Smooth muscle cell (in vitro differentiated cells): ENCODE measurements around the gene BSN. TPM values are rescaled to one million over a fixed set of nuclear protein-coding genes. Genes with fewer than 3 reads are reported as not detected.

Source experiments
- DNase-seq: peaks from one replicate; lab custom pipeline; 2025; ENCODE audit not compliant: unreplicated experiment; lab: John Stamatoyannopoulos, UW
- H2AFZ ChIP-seq: fragments of 200-600 bp; sonication (generic); 2 replicates; pipeline ENCODE4 v1.6.0; 2016; ENCODE audit warnings: antibody characterized with exemption, low read depth, mild to moderate bottlenecking
- H3F3A ChIP-seq: fragments of 200-600 bp; sonication (generic); 2 replicates; pipeline ENCODE4 v1.6.0; 2017; ENCODE audit warnings: antibody characterized with exemption, low read depth
- H3K27ac ChIP-seq: fragments of 200-600 bp; sonication (generic); 2 replicates; pipeline ENCODE4 v1.5.1; 2016; ENCODE audit warnings: low read depth, mild to moderate bottlenecking
- H3K27me3 ChIP-seq: fragments of 200-600 bp; sonication (generic); 2 replicates; pipeline ENCODE4 v1.6.1; 2016; ENCODE audit warnings: low read depth, mild to moderate bottlenecking
- H3K36me3 ChIP-seq: fragments of 200-600 bp; sonication (generic); 2 replicates; pipeline ENCODE4 v1.5.1; 2016; ENCODE audit warnings: low read depth
- H3K4me1 ChIP-seq: fragments of 200-600 bp; sonication (generic); 2 replicates; pipeline ENCODE4 v1.5.1; 2016; ENCODE audit warnings: low read depth
- H3K4me2 ChIP-seq: fragments of 200-600 bp; sonication (generic); 2 replicates; pipeline ENCODE4 v1.6.0; 2016; ENCODE audit warnings: mild to moderate bottlenecking
- H3K4me3 ChIP-seq: fragments of 200-600 bp; sonication (generic); 2 replicates; pipeline ENCODE4 v1.5.1; 2016; ENCODE audit warnings: mild to moderate bottlenecking
- H3K79me2 ChIP-seq: fragments of 200-600 bp; sonication (generic); 2 replicates; pipeline ENCODE4 v1.6.0; 2016; ENCODE audit warnings: low read depth, mild to moderate bottlenecking
- H3K9ac ChIP-seq: fragments of 200-600 bp; sonication (generic); 2 replicates; pipeline ENCODE4 v1.6.0; 2016; ENCODE audit warnings: low read depth
- H3K9me3 ChIP-seq: fragments of 200-600 bp; sonication (generic); replicated peaks from 2 replicates; pipeline ENCODE4 v1.5.1; 2016; ENCODE audit warnings: low read depth
- H4K20me1 ChIP-seq: fragments of 200-600 bp; sonication (generic); 2 replicates; pipeline ENCODE4 v1.6.0; 2016; ENCODE audit warnings: low read depth
- CTCF ChIP-seq: fragments of 200-600 bp; sonication (generic); IDR thresholded peaks from 2 replicates; pipeline ENCODE4 v1.5.1; 2017; ENCODE audit warnings: borderline replicate concordance, mild to moderate bottlenecking, antibody characterized with exemption; ENCODE audit not compliant: insufficient read depth, poor library complexity, severe bottlenecking
- WGBS: methylation state at CpG from one replicate; pipeline ENCODE4 v1.1.7; 2016; ENCODE audit warnings: low lambda C conversion rate; 5-methylcytosine and 5-hydroxymethylcytosine counted together
- polyA plus RNA-seq: library from polyadenylated mRNA; unstranded; fragments of >200 nt; fragmentation: Nextera tagmentation; extraction: Ambion mirVana; gene quantifications from 2 replicates; pipeline ENCODE4 v1.2.1, GENCODE V29; 2016
- total RNA-seq: library from RNA; depleted of rRNA; stranded (reverse); fragments of >200 nt; gene quantifications from 2 replicates; pipeline ENCODE4 v1.2.3, GENCODE V29; 2014

BSN gene
- total and polyA plus RNA-seq, 2 experiments from 2014 or later: under 0.01 to 0.07 TPM

DNA sequence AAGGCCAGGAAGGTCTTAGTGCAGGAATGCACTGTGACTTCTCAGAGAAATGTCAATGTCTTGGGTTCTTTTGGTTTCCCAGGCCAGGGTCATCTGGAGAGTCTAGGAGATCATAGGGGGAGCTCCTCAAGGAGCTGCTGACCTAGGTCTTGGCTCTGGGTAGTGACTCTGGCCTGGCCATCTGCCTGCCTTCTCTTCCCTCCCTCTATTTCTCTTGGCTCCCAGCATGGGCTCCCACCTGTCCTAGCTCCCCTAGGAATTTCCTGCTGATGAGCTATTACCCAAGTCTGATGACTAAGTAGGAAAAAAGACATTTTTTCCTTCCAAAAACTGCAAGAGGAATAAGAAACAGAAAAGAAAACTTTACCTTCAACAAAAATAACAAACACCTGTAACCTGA is 57.4 kb downstream of the BSN start:
- Histone ChIP-seq H3K27ac (no peak overlapping the region), H3K9me3 (no peaks in the 10 kb centered on the region), H3K9ac (no peak overlapping the region), H3K4me2 (no peak overlapping the region), H2AFZ (no peak overlapping the region), H3F3A (no peaks in the 10 kb centered on the region), H3K79me2 (no peaks in the 10 kb centered on the region), H4K20me1 (no peaks in the 10 kb centered on the region), H3K27me3 (no peaks in the 10 kb centered on the region), H3K4me1 (peaks cover 8% of the 10 kb centered on the region), H3K4me3 (no peak overlapping the region), H3K36me3 (no peaks in the 10 kb centered on the region)
- no peak for DNase-seq
- no peak for TF ChIP-seq CTCF

DNA sequence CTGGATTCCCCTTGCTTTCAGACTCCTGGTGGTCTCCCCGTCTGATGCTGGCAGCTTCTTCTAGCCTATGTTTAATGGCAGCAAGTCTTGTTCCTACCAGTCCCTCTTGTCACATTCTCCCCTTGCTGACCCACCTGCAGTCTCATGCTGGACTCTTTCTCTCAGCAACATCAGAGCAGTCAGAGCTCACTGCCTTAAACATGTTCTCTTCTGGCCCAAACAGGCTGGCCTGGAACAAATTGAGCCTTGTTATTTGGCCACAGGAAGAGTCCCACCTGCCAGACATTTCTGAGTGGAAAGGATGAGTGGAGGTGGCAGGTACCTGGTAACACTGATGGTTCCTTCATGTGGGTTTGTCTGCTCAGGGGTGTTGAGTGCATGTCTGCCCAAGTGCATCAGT is 60.7 kb downstream of the BSN start:
- H3K4me3 ChIP-seq: no peak overlapping the region
- H3K4me2 ChIP-seq: no peak overlapping the region
- H3F3A ChIP-seq: no peaks in the 10 kb centered on the region
- H3K27ac ChIP-seq: no peak overlapping the region
- WGBS: 79% methylated on average over 1 of the region's 1 CpG
- no peaks in the 10 kb centered on the region for H3K36me3 ChIP-seq
- H4K20me1 ChIP-seq: no peaks in the 10 kb centered on the region
- DNase-seq: no peak
- no peaks in the 10 kb centered on the region for H3K79me2 ChIP-seq
- no peak for TF ChIP-seq CTCF
- H2AFZ ChIP-seq: no peak overlapping the region
- H3K4me1 ChIP-seq: peaks cover 10% of the 10 kb centered on the region
- no peaks in the 10 kb centered on the region for H3K27me3 ChIP-seq
- H3K9ac ChIP-seq: no peak overlapping the region
- no peaks in the 10 kb centered on the region for H3K9me3 ChIP-seq

DNA sequence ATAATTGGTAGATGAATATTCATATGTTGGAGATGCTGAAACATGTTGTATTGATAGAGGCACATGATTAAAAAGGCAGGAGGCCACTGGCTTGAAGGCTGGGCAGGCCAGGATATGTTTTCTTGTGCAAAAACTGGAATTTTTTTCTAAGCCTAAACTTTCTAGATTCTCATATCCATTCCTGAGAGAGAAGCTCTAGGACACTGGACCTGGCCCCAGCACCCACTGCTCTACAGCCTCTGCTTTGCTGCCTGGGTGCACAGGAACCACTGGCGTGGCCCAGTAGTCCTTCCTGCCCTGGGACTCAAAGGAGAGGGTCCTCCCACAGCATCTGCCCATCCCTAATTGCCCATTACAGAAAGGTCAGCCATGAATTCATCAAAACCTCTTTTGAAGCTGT is 61.8 kb downstream of the BSN start:
- Histone ChIP-seq H3K79me2 (no peaks in the 10 kb centered on the region), H3K27me3 (no peaks in the 10 kb centered on the region), H3K4me1 (peaks cover 10% of the 10 kb centered on the region), H3K4me2 (peak overlapping the region; percentile 57), H3F3A (no peaks in the 10 kb centered on the region), H2AFZ (peak overlapping the region; percentile 63), H4K20me1 (no peaks in the 10 kb centered on the region), H3K36me3 (no peaks in the 10 kb centered on the region), H3K9ac (no peak overlapping the region), H3K4me3 (no peak overlapping the region), H3K27ac (peak overlapping the region; percentile 51), H3K9me3 (no peaks in the 10 kb centered on the region)
- DNase-seq: no peak
- no peak for TF ChIP-seq CTCF
- 95% methylated on average over 1 of the region's 1 CpG for WGBS

DNA sequence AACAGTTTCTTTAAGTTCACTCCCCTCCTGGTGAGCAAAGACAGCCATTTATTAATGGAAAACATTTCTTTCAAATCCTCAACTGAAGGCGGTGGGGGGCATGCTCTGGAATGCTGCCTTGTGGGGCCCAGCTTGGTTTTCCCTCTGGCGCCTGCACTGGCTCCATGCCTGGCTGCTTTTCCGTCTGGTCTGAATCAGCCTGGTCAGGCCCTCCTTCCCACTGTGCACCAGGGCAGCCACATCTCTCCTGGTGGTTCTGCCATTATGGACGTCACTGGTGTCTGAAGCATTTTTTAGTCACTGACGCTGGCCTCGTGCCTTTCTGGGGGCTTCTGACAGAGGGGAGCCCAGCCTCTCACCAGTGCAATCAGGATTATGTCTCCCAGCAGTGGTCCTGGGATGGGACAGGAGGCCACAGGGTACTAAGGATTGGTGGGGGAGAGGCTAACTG is 62.2 kb downstream of the BSN start:
- Histone ChIP-seq H3F3A (no peaks in the 10 kb centered on the region), H3K4me3 (no peak overlapping the region), H3K36me3 (no peaks in the 10 kb centered on the region), H4K20me1 (no peaks in the 10 kb centered on the region), H3K9me3 (no peaks in the 10 kb centered on the region), H3K9ac (no peak overlapping the region), H3K4me1 (peaks cover 10% of the 10 kb centered on the region), H3K27me3 (peaks cover 2% of the 10 kb centered on the region), H3K4me2 (peak overlapping the region; percentile 57), H3K27ac (peak overlapping the region; percentile 51), H3K79me2 (no peaks in the 10 kb centered on the region), H2AFZ (peak overlapping the region; percentile 63)
- 38% methylated on average over 6 of the region's 6 CpGs for WGBS
- DNase-seq: peak; percentile 10
- no peak for TF ChIP-seq CTCF
